H9 (cell line): Measurements from ENCODE around the gene ACTL9. TPM values are rescaled to one million over a fixed set of nuclear protein-coding genes. Genes with fewer than 3 reads are reported as not detected.

Source experiments
- DNase-seq: peaks from one replicate; pipeline ENCODE4 v3.0.0-alpha.2; 2017
- H2AFZ ChIP-seq: one replicate; pipeline ENCODE4 v1.6.1; 2013; ENCODE audit warnings: mild to moderate bottlenecking, low read length, control low read depth, moderate library complexity
- H2AK5ac ChIP-seq: 2 replicates; pipeline ENCODE4 v1.6.1; 2013; ENCODE audit warnings: low read length, control low read depth, mixed read lengths; ENCODE audit not compliant: insufficient read length
- H2BK120ac ChIP-seq: one replicate; pipeline ENCODE4 v1.6.1; 2013; ENCODE audit warnings: low read depth, mild to moderate bottlenecking, low read length, control low read depth, inconsistent platforms; ENCODE audit not compliant: poor library complexity, severe bottlenecking
- H2BK12ac ChIP-seq: 2 replicates; pipeline ENCODE4 v1.6.1; 2013; ENCODE audit warnings: low read length, control low read depth, mixed read lengths, low read depth; ENCODE audit not compliant: insufficient read length
- H2BK15ac ChIP-seq: 2 replicates; pipeline ENCODE4 v1.6.1; 2013; ENCODE audit warnings: low read depth, low read length, control low read depth
- H2BK20ac ChIP-seq: one replicate; pipeline ENCODE4 v1.6.1; 2013; ENCODE audit warnings: low read depth, mild to moderate bottlenecking, low read length, control low read depth, inconsistent platforms; ENCODE audit not compliant: poor library complexity, severe bottlenecking
- H2BK5ac ChIP-seq: 2 replicates; pipeline ENCODE4 v1.6.1; 2013; ENCODE audit warnings: low read length, control low read depth, mixed read lengths; ENCODE audit not compliant: insufficient read length
- H3K14ac ChIP-seq: 2 replicates; pipeline ENCODE4 v1.6.1; 2013; ENCODE audit warnings: low read length, control low read depth; ENCODE audit not compliant: insufficient read depth
- H3K18ac ChIP-seq: 2 replicates; pipeline ENCODE4 v1.6.1; 2013; ENCODE audit warnings: low read depth, mild to moderate bottlenecking, mixed read lengths, low read length, control low read depth; ENCODE audit not compliant: insufficient read length
- H3K23ac ChIP-seq: 2 replicates; pipeline ENCODE4 v1.6.1; 2013; ENCODE audit warnings: low read length, control low read depth, mixed read lengths, low read depth; ENCODE audit not compliant: insufficient read length
- H3K23me2 ChIP-seq: 2 replicates; pipeline ENCODE4 v1.6.1; 2013; ENCODE audit warnings: low read depth, mild to moderate bottlenecking, mixed read lengths, low read length, control low read depth; ENCODE audit not compliant: insufficient read length, poor library complexity, severe bottlenecking
- H3K27ac ChIP-seq: 2 replicates; pipeline ENCODE4 v1.5.1; 2013; ENCODE audit warnings: low read length, control low read depth, mixed read lengths, low read depth; ENCODE audit not compliant: insufficient read length
- H3K27me3 ChIP-seq: 2 replicates; pipeline ENCODE4 v1.6.1; 2013; ENCODE audit warnings: low read length, control low read depth, inconsistent platforms; ENCODE audit not compliant: insufficient read depth
- H3K4ac ChIP-seq: 2 replicates; pipeline ENCODE4 v1.6.1; 2013; ENCODE audit warnings: low read depth, mild to moderate bottlenecking, control low read depth, inconsistent platforms, low read length, moderate library complexity
- H3K4me1 ChIP-seq: 2 replicates; pipeline ENCODE4 v1.6.1; 2013; ENCODE audit warnings: low read length, control low read depth, inconsistent platforms; ENCODE audit not compliant: insufficient read depth
- H3K4me2 ChIP-seq: 2 replicates; pipeline ENCODE4 v1.6.1; 2013; ENCODE audit warnings: low read length, control low read depth, mixed read lengths; ENCODE audit not compliant: insufficient read length, insufficient read depth
- H3K56ac ChIP-seq: 2 replicates; pipeline ENCODE4 v1.6.1; 2013; ENCODE audit warnings: low read depth, mild to moderate bottlenecking, mixed read lengths, low read length, control low read depth; ENCODE audit not compliant: insufficient read length
- H3K79me1 ChIP-seq: 2 replicates; pipeline ENCODE4 v1.6.1; 2013; ENCODE audit warnings: low read depth, mild to moderate bottlenecking, moderate library complexity, low read length, control low read depth, inconsistent platforms; ENCODE audit not compliant: insufficient read depth, poor library complexity, severe bottlenecking
- H3K79me2 ChIP-seq: 2 replicates; pipeline ENCODE4 v1.6.1; 2013; ENCODE audit warnings: low read length, control low read depth, inconsistent platforms; ENCODE audit not compliant: insufficient read depth
- H3K9ac ChIP-seq: 2 replicates; pipeline ENCODE4 v1.6.1; 2013; ENCODE audit warnings: low read length, control low read depth, mixed read lengths; ENCODE audit not compliant: insufficient read length; ENCODE audit errors: extremely low read depth
- H3K9me3 ChIP-seq: one replicate; pipeline ENCODE4 v1.6.1; 2013; ENCODE audit warnings: low read depth, low read length, inconsistent platforms; ENCODE audit not compliant: control insufficient read depth
- H3T11ph ChIP-seq: one replicate; pipeline ENCODE4 v1.6.1; 2013; ENCODE audit warnings: mild to moderate bottlenecking, low read length, control low read depth, inconsistent platforms
- H4K20me1 ChIP-seq: one replicate; pipeline ENCODE4 v1.6.1; 2013; ENCODE audit not compliant: control insufficient read depth, insufficient read length, insufficient read depth
- H4K5ac ChIP-seq: 2 replicates; pipeline ENCODE4 v1.6.1; 2013; ENCODE audit warnings: low read depth, mild to moderate bottlenecking, mixed read lengths, low read length, control low read depth; ENCODE audit not compliant: insufficient read length
- H4K8ac ChIP-seq: replicated peaks from 2 replicates; pipeline ENCODE4 v1.6.1; 2013; ENCODE audit warnings: low read length, control low read depth, mixed read lengths, low read depth; ENCODE audit not compliant: insufficient read length
- H4K91ac ChIP-seq: 2 replicates; pipeline ENCODE4 v1.6.1; 2013; ENCODE audit warnings: low read depth, mild to moderate bottlenecking, moderate library complexity, mixed read lengths, low read length, control low read depth; ENCODE audit not compliant: insufficient read length
- H3K27ac Mint-ChIP-seq, 3 experiments: 2 replicates in 2 of 3; 3 replicates in 1 of 3; pipeline ENCODE4 v1.8.0; 2020 to 2021; ENCODE audit warnings: mixed read lengths in 3 of 3, mild to moderate bottlenecking in 1 of 3, moderate library complexity in 1 of 3
- H3K27me3 Mint-ChIP-seq: 2 replicates; pipeline ENCODE4 v1.8.0; 2021; ENCODE audit warnings: low read depth, mild to moderate bottlenecking, moderate library complexity, mixed read lengths
- H3K36me3 Mint-ChIP-seq, 3 experiments: 2 replicates in 2 of 3; 3 replicates in 1 of 3; pipeline ENCODE4 v1.8.0; 2020 to 2021; ENCODE audit warnings: low read depth in 3 of 3, mixed read lengths in 3 of 3; ENCODE audit not compliant: insufficient read depth in 1 of 3
- H3K4me1 Mint-ChIP-seq, 2 experiments: 2 replicates each; pipeline ENCODE4 v1.8.0; 2020; ENCODE audit warnings: mixed read lengths in 2 of 2
- H3K4me3 Mint-ChIP-seq, 2 experiments: 2 replicates in 1 of 2; 3 replicates in 1 of 2; pipeline ENCODE4 v1.8.0; 2020 to 2021; ENCODE audit warnings: mild to moderate bottlenecking in 2 of 2, mixed read lengths in 2 of 2, moderate library complexity in 1 of 2
- H3K9me3 Mint-ChIP-seq, 2 experiments: 2 replicates in 1 of 2; 3 replicates in 1 of 2; pipeline ENCODE4 v1.8.0; 2020; ENCODE audit warnings: mild to moderate bottlenecking in 2 of 2, mixed read lengths in 2 of 2, moderate library complexity in 1 of 2
- CTCF ChIP-seq: fragments of 200-600 bp; sonication (generic); conservative IDR thresholded peaks from 3 replicates; pipeline ENCODE4 v1.8.0; 2021; ENCODE audit warnings: antibody characterized with exemption, mild to moderate bottlenecking
- WGBS: extraction: QIAGEN DNeasy Blood & Tissue Kit; methylation state at CpG from one replicate; pipeline ENCODE4 v1.1.7; 2013; ENCODE audit warnings: missing lambda C conversion rate, low lambda C conversion rate, mixed read lengths; ENCODE audit not compliant: insufficient read length; ENCODE audit errors: extremely low coverage; 5-methylcytosine and 5-hydroxymethylcytosine counted together
- total RNA-seq: library from RNA; stranded (reverse); gene quantifications from 2 replicates; pipeline ENCODE4 v1.2.1, GENCODE V29; 2021

The ACTL9 gene
- total RNA-seq, 1 experiment from 2014 or later: not detected

- no peak overlapping the region for H2AK5ac ChIP-seq
- no peak for TF ChIP-seq CTCF
- no peak overlapping the region for H3K27ac Mint-ChIP-seq
- no CpG with 5 or more reads among the region's 15 CpGs for WGBS
- H3K4ac ChIP-seq: no peak overlapping the region
- no peak overlapping the region for H4K8ac ChIP-seq
- H3T11ph ChIP-seq: no peak overlapping the region
- no peaks in the 10 kb centered on the region for H4K20me1 ChIP-seq
- no peak overlapping the region for H3K4me3 Mint-ChIP-seq
- H3K27me3 Mint-ChIP-seq: peaks cover 25% of the 10 kb centered on the region
- peaks cover 0 to 61% of the 10 kb centered on the region in 2 experiments; a peak in 2 of 5 replicates for H3K9me3 Mint-ChIP-seq
- no peak overlapping the region for H3K4me2 ChIP-seq
- no peaks in the 10 kb centered on the region for H3K9me3 ChIP-seq
- no peak overlapping the region for H2BK12ac ChIP-seq
- no peak overlapping the region for H2AFZ ChIP-seq
- H3K79me2 ChIP-seq: no peaks in the 10 kb centered on the region
- no peak overlapping the region for H3K14ac ChIP-seq
- no peak overlapping the region for H4K5ac ChIP-seq
- no peak overlapping the region for H3K23ac ChIP-seq
- H3K79me1 ChIP-seq: no peaks in the 10 kb centered on the region
- H2BK20ac ChIP-seq: no peak overlapping the region
- no peaks in the 10 kb centered on the region for H3K23me2 ChIP-seq
- no peaks in the 10 kb centered on the region for H3K4me1 Mint-ChIP-seq
- H2BK5ac ChIP-seq: no peak overlapping the region
- H3K36me3 Mint-ChIP-seq: no peaks in the 10 kb centered on the region
- no peaks in the 10 kb centered on the region for H3K4me1 ChIP-seq
- no peak overlapping the region for H3K27ac ChIP-seq
- H2BK120ac ChIP-seq: no peak overlapping the region
- no peak overlapping the region for H3K9ac ChIP-seq
- DNase-seq: no peak
- H3K27me3 ChIP-seq: no peaks in the 10 kb centered on the region
- no peak overlapping the region for H2BK15ac ChIP-seq
- H4K91ac ChIP-seq: no peak overlapping the region
- H3K18ac ChIP-seq: no peak overlapping the region
- no peak overlapping the region for H3K56ac ChIP-seq
Measured at GRCh38 chr19:8688930-8689329, 9.7 kb downstream of the ACTL9 start.
